ENCODE results near the gene DCST2.

- TF ChIP-seq POLR2A (IDR thresholded peaks at IDR 0.05; ENCODE audit: extremely low read depth, insufficient read length) (no peak), CTCF (IDR thresholded peaks at IDR 0.05; ENCODE audit: low read depth, low read length) (no peak), MYC (IDR thresholded peaks at IDR 0.05; ENCODE audit: low read depth, low read length) (no peak)
Observed at GRCh38 chr1:154988058-154988954, 45.3 kb downstream of the DCST2 start.

Data from NB4 (cell line).